Stimulated activated CD4-positive, alpha-beta T cell treated with anti-CD3 and anti-CD28 coated beads, TNF-alpha, amount 100 ng/mL, for 24 hours (primary cell): ENCODE measurements around the gene PCDHGB4.
"Not testable (repeated sequence)": the region's sequence is repeated elsewhere in the genome, so short reads cannot be mapped to it uniquely, and the experiment has no call there.

ENCODE experiments used
- DNase-seq, 3 experiments: peaks; one replicate each; pipeline ENCODE4 v3.0.0-alpha.2; 2020; ENCODE audit warnings: low read depth in 3 of 3

The PCDHGB4 gene

GRCh38 chr5:141398608-141399007, 11.1 kb downstream of the PCDHGB4 start:
- no peak for DNase-seq

GRCh38 chr5:141399555-141400258, 12.2 kb downstream of the PCDHGB4 start:
- no peak for DNase-seq

- no peak for DNase-seq
Observed at GRCh38 chr5:141402553-141403243, 15.2 kb downstream of the PCDHGB4 start, which contains the start of gene PCDHGA9. Gene PCDHGA9, plus strand, starts transcription at chr5:141402778. Its CDS starts 175 bp downstream, at chr5:141402953.

GRCh38 chr5:141403387-141403786, 15.9 kb downstream of the PCDHGB4 start:
- DNase-seq: no peak

GRCh38 chr5:141407790-141408505, 20.4 kb downstream of the PCDHGB4 start, which contains the start of gene PCDHGB6:
Gene PCDHGB6, plus strand, starts transcription at chr5:141408021. Its CDS starts 182 bp downstream, at chr5:141408203.
- DNase-seq: peak in 1 of 3 experiments; percentile 39

GRCh38 chr5:141409598-141410306, 22.3 kb downstream of the PCDHGB4 start:
- no peak for DNase-seq

GRCh38 chr5:141411575-141411974, 24.1 kb downstream of the PCDHGB4 start:
- no peak for DNase-seq

- peak in 2 of 3 experiments; percentile 32 to 49 for DNase-seq
Observed at GRCh38 chr5:141412854-141413539, 25.5 kb downstream of the PCDHGB4 start, which contains the start of gene PCDHGA10. Gene PCDHGA10, plus strand, starts transcription at chr5:141412987. Its CDS starts 189 bp downstream, at chr5:141413176.

- DNase-seq: no peak
Observed at GRCh38 chr5:141413540-141414069, 26.1 kb downstream of the PCDHGB4 start.

- not testable (repeated sequence) for DNase-seq
Observed at GRCh38 chr5:141414548-141415274, 27.2 kb downstream of the PCDHGB4 start.

GRCh38 chr5:141415275-141415618, 27.7 kb downstream of the PCDHGB4 start:
- not testable (repeated sequence) for DNase-seq

GRCh38 chr5:141417494-141418172, 30.1 kb downstream of the PCDHGB4 start, which contains the start of gene PCDHGB7:
Gene PCDHGB7, plus strand, starts transcription at chr5:141417677. Its CDS starts 183 bp downstream, at chr5:141417860.
- peak in 1 of 3 experiments; percentile 58 for DNase-seq

- DNase-seq: no peak
Observed at GRCh38 chr5:141419074-141419880, 31.8 kb downstream of the PCDHGB4 start.

GRCh38 chr5:141420855-141421488, 33.5 kb downstream of the PCDHGB4 start, which contains the start of gene PCDHGA11:
Gene PCDHGA11, plus strand, starts transcription at chr5:141421051. Its CDS starts 177 bp downstream, at chr5:141421228.
- peak in 1 of 3 experiments; percentile 36 for DNase-seq

GRCh38 chr5:141421489-141421855, 34.0 kb downstream of the PCDHGB4 start:
- DNase-seq: no peak

GRCh38 chr5:141422742-141423291, 35.3 kb downstream of the PCDHGB4 start:
- no peak for DNase-seq

GRCh38 chr5:141427783-141428426, 40.4 kb downstream of the PCDHGB4 start:
- no peak for DNase-seq
